GM19035 (cell line): Measurements from ENCODE around the gene PDE8A.
"Not testable (repeated sequence)": the region's sequence is repeated elsewhere in the genome, so short reads cannot be mapped to it uniquely, and the experiment has no call there.

ENCODE experiments used
- ATAC-seq: cut with Tn5 transposase; IDR thresholded peaks from one replicate; pipeline ENCODE4 v1.9.1; 2021; ENCODE audit not compliant: unreplicated experiment

The PDE8A gene

DNA sequence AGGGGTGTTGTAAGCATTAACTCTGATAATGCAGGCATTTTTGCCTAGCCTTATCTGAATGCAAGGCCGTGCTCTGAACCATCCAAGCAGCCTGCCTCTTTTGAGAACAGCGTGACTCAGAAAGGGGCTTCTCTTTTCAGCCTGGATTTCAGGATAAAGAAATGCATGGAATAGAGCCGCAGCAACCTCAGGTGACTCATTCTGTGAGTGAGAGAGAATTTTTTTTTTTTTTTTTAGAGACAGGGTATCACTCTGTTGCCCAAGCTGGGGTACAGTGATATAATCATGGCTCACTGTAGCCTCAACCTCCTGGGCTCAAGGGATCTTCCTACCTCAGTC, 20.6 kb upstream of the PDE8A start:
- no peak for ATAC-seq

DNA sequence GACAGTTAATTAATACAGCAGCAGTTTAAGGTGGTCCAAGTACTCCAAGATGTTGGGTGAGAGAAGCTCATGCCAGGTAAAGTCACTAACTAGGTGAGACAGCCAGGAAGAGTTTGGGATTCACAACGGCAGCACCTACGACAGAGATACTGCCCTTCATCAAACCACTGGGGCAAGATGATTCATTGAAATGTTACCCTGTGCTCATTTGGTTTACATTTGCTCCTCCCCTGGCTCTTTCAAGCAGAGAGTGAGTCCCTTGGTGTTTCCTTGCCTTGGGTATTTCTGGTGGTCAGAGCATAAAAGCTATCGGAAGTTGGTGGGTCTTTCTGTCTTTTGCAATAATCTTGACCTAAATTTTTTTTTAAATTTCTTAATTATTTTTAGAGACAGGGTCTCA, 19.9 kb upstream of the PDE8A start:
- ATAC-seq, result no peak

DNA sequence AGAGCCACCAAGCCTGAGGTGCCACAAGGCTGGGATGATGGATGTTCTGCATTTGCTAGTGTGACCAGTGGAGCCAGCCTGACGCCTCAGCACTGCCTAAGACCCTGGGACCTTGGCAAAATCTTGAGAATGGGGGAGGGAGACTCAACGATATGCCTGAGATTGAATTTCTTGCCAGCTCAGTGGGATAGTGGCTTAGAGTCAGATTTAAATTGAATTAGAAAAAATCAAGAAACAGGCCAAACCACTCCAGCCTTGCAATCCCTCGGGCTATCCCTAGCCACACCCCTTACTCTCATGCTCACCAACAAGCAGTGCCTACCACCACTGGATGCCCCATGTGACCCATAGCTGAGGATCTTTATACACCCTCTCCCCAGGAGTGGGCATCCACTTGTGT, 18.7 kb upstream of the PDE8A start:
- no peak for ATAC-seq

DNA sequence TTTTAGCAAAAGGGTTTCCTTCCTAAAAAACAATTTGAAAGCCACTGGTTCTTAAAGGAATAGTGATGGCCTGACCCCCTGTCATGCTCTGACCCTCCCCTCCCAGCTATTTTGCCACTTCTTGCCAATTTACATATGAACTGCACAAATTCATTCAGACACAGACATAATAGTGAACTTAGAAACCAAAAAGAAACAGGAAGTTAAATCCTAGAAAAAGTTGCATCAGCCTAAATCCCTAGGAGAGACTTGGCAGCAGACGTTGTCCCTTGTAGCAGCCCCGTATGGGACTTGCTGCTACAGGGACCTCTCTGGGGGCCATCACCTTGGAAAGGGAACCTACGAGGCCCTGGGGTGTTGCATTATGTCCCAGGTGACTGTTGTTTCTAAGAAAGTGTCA, 14.3 kb upstream of the PDE8A start:
- no peak for ATAC-seq

DNA sequence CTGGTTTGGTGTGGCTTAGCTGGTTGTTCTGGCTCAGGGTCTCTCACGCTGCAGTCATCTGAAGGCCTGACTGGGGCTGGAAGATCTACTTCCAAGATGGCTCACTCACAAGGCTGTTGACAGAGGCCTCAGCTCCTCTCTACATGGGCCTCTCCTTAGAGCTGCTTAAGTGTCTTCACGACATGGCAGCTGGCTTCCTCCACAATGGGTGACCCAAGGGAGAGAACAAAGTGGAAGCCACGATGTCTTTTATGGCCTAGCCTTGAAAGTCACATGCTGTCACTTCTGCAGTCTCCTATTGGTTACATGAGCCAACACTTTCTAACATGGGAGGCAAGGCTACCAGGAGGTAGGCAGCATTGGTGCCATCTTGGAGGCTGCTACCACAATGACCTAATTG, 13.4 kb upstream of the PDE8A start:
- ATAC-seq, result no peak

DNA sequence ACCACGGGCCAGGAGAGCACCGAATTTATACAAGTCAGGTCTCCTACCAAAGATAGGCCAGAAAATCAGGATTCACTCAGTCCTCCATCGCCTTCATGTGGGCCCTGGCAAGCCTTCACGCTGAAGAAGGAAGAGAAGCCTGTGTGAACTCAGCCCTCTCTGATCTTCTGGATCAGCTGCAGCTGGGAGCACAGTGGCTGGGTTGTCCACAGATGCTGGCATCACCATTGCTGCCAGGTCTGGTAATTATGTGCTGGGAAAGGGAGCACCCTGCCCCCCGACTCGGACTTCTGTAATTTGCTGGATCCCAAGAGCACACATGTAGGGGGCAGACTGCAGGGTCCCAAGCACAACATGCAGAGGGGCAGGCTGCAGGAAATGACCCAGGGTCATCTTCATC, 12.4 kb upstream of the PDE8A start:
- no peak for ATAC-seq

DNA sequence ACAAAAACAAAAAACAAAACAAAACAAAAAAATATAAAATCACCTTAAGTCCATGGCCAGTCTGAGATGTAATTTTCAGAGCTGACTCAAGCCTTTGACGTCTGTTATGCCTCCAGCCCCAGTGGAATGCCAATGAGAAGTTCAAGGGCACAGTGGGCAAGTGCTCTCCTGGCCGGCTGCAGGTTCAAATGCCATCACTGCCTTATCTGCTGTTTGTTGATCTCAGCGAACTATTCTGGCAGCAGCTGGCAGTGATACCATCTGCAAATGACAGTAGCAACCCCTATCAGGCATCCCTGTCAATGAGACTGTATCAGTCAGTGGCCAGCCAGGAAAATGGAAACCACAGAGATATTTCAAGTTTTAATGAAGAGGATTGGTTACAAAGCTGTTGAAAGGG, 10.8 kb upstream of the PDE8A start:
- no peak for ATAC-seq

DNA sequence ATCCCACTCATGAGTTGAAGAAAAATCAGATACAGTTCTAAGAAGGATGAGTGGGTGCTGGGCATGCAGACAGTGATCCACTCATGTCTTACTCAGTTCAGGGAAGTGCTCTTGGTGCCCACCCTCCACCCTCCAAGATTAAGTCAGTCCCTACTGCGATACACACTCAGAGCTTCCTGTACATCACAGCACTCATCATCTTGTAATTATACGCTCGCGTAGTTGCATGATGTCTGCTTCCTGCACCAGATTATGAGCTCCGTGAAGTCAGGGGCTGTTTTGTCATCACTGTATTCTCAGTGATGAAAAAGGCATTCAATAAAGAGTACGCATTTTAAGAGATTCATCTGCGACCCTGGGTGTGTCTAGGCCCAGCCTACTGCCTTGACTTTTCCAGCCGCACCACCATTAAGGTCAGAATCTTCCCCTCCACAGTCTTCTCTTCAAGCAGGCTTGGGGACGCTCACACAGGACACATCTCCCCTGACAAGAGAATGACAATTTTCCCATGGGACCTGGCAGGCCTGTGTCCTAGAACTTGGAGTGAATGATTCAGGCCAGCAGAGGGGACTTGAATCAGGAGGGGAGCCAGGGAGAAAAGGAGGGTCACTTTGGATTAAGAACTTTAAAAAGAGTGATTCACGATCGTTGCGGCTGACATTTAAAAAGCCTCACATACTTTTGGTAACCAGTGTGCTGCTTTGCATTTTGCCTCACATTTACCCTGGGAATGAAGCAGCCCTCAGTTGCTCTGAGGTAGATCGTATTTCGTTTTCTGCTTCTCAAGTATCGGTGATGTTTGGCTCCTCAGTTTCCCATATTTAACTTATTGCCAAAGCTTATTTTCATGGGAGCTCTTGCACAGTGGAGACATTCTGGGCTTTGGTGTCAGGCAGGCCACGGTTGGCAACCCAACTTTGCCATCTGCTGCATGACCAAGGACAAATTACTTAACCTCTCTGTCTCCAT, 7.9 kb upstream of the PDE8A start:
- ATAC-seq, result no peak

DNA sequence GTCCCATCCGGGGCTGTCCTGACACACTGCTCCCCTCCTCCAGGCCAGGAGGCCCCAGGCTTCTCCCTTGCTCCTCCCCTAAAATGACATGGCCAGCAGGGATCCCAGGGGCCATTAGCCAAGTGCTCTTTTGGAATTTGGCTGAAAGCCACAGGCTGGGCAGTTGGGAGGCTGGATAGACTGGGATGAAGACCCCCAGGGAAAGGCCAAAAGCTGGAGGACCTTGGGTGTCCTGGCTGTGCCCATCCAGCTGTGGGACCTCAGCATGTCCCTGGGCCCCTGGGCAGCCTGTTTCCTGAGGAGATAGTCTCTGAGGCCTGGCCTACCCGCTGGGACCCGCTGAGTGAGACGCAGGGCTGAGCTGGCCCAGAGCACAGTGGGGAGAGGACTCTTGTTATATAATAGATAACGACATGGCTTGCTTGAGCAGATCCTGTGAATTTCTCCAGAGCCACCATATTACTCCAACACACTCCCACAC, 5.7 kb upstream of the PDE8A start:
- ATAC-seq, result no peak

DNA sequence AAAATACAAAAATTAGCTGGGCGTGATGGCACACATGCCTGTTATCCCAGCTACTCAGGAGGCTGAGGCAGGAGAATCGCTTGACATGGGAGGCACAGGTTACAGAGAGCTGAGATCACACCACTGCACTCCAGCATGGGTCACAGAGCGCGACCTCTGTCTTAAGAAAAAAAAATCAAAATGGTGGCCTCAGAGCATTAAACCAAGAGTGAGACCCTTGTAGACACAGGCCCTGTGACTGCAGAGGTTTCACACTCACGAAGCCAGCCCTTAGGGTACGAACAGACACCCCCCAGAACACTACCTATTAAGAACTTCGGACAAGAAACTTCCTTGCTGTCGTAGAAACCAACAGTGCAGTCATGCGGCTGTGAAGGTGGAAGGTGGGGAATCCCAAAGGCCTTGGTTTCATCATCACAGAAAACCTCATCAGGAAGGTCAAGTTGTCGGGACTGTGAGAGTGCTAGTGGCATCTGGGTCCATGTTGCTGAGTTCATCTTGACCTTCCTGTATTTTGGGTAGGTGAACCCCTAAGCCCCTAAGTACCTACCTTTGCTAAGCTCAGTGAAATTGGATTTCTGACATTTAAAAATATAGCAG, 4.8 kb upstream of the PDE8A start:
- no peak for ATAC-seq

DNA sequence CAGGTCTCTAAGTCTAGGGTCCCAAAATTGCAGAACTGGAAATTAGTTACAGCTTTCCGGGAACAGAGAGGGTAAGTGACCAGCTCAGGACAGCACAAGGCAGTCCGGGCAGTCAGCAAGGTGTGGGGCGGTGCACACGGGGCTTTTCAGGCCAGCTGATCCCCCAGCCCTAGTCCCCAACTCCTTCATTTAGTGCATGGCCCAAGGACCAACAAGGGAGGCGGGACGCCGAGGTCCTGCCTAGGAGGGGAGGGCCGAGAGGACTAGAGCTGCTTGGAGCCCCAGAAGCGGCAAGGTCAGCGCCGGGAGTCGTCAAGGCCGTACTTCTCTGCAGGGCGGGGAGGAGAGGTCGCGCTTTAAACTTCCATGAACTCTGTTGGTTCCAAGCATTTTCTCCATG, 2.0 kb upstream of the PDE8A start:
- ATAC-seq, result no peak

DNA sequence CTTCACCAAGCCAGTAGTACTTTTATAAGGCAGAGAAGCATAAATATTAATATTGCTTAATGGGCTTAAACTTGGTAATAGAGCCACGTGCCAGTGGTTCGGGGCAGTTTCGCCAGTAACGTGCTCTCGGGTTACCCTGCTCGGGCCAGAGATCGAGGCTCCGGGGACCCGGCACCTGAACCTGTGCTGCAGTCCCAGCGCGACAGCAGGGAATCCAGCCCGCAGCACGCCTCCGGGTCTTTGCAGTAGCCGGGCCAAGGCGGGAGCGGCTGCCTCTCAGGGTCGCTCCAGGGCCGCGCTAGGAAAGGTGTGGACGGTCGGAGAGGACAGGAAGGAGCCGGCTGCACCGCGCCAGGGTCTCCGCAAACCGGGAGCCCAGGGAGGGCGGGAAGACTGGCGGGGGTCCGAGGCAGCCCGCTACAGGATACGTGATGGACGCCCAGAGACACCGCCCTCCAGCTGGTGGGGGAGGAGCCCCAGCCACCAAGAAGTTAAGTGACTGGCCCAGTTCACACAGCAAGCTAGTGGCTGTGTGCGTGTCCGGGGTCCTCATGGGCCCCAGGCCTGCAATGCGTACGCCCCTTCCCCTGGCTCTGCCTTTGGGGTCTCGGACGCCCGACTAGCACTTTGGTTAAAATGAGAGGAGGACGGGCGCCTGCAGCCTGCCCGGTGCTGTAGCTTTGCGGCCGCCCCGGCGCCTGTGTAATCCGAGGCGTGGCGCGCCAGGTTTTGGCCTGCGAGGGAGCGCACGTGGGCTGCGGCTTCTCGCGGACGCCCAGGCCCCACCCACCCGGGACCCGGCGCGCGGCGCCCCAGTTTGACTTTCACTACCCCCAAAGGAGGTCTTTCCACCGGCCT, 1.2 kb upstream of the PDE8A start:
- ATAC-seq, result peak; percentile 58

DNA sequence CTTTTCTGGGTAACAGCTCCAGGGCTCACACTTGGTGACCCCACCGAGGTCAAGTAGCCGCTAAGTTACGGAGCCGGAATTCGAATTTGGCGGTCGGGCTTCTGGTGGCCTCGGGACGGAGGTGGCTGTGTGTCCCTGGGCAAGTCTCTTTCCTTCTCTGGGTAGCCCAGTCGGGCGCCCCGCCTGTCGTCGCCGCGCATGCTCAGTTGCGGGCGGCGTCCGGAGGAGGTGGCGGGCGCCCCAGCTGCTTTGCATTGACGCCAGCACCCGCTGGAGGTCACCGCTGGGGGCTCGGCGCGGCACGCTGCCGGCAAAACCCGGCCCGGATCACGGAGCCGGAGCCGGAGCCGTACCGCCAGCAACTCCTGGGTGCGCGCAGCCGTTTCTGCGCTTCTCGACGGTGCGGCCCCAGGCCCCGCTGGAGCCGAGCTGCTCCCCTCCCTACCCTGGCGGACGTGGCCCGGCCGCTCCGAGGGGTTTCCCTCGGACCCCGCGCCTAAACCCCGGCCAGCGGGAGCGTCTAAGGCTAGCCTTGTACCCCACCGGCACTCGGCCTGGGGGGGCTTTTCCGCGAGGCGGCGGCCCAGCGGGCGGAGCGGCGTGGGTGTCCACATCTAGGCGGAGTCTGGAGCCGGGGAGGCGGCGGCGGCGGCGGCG, 474 bp upstream of the PDE8A start:
- ATAC-seq, result peak; percentile 53

DNA sequence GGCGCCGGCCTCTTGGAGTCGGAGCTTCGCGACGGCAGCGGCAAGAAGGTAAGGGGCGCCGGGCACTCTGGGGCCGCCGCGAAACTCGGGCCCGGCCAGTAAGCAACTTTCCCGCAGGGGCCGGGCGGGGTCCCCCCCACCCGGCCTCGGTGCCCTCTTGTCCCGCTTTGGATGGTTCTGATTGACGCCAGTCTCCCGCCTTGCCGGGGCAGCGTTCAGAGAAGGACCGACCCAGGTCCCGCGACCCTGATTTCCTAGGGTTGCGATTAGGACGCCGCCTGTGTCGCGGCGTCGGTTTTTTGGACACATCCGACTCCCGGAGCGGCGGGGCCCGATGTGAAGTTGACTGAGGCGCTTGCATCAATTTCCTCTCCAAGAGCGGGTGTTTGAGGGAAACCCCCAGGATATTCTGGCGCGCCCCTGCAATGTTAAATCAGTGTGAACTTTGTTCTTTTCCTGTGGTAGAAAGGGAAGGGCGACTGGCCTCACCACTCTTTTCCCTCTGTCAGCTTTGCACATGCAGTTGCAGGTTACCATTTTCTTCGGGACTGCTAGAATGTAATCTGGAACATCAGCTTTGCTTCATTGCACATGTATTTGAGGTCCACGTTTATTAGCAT, 755 bp downstream of the PDE8A start:
- no peak for ATAC-seq

DNA sequence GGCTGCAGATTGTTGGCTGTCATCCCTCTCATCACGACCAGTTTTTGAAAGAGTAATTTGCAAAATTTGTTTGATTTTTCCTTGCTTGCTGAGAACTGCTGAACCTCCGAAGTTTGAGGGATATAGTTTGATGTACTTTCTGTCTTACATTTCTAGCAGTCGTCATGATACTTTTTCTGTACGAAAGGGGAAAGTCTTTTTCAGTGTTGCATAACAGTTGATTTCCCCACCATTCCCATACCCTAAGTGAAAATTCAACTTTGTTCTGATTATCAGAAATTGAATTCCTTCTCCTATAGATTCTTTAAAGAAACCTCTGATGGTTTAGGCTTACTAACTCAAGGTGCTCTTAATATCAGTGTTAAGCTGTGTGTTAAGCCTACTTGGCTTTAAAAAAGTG, 1.6 kb downstream of the PDE8A start:
- ATAC-seq, result no peak

DNA sequence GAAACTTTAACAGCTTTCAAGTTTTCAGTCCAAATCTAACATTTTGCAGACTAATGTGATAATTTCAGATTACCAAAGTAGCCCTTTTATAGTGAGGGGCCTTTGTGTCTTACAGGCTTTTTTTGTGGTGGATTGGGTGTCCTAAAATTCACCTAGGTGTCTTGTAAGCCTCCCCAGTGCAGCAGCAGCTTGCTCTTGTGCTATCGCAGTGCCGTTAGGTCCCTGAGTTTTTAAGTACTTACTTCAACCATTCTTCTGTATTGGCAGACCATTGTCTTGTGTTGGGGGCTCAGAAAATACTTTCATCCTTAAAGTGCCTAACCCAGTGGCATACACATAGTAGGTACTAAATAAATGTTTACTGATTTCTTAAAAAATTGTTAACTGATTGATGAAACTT, 2.1 kb downstream of the PDE8A start:
- ATAC-seq, result no peak

DNA sequence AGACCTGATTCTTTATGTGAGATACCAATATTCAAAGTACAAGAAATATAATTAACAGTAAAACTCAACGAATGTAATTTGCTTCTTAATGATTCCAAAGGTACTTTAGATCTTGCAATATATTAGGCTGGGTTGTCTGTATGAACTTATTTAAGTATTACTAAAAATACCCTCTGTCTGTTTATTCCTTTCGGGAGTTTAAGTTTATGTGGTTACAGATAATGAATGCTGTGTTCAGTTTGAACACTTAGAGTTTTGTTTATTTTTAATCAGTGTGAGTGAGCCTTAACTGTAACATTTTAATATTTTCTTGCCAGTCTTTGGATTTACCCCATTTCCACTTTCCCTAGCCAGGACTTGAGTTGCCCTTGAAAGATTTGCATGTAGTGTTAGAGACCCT, 3.5 kb downstream of the PDE8A start:
- ATAC-seq, result no peak

DNA sequence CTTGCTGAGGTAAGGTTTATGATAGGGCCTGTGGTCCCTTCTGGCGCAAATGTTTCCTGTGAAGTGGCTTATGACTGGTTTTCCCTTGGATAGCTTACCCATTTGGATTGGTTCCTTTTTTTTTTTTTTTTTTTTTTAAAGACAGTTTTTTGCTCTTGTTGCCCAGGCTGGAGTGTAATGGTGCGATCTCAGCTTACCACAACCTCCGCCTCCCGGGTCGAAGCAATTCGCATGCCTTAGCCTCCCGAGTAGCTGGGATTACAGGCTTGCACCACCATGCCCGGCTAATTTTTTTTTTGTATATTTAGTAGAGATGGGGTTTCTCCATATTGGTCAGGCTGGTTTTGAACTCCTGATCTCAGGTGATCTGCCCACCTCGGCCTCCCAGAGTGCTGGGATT, 5.7 kb downstream of the PDE8A start:
- ATAC-seq, result not testable (repeated sequence)

DNA sequence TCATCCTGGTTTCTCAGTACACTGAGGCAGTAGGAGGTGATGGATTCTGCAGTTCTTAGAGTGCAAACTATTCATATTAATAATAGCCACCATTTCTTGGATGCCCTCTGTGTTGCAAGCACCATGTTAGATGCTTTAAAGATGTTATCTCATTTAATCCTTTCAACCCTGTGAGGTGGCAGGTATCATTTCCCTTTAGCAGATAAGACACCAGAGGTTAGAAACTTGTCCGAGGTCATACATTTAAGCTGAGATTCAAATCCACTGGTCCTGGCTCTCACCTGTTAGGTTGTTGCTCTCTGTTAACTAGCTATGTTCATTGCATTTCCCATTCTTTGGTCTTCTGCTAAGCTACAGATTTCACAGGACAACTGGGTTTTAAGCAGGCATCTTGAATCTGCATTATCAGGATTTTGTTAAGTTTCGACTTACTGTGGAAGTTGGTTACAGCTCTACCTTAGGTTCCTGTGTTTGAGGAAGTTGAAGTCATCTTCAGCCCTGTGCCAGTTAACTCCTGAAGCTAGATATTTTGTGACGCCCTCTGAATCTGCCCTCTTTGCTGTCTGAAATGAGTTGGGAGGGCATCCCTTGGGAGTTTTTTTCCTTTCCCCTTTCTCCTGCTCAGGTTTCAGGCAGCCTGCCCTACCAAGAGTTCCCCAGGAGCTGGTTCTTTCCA, 6.4 kb downstream of the PDE8A start:
- peak; percentile 49 for ATAC-seq
